Tibial artery (tissue), 4 donors: ENCODE data around the gene POT1.

Experiments
- DNase-seq, 2 donors: peaks; one replicate each; pipeline ENCODE4 v3.0.0-alpha.2; 2019
- H3K27ac ChIP-seq, 2 donors: fragments of 200-600 bp; sonication (generic) in 1 of 2; 1 replicate in 1 of 2; 2 replicates in 1 of 2; pipeline ENCODE4 v1.5.1; 2018 to 2019; ENCODE audit warnings: mild to moderate bottlenecking in 1 of 2
- H3K27me3 ChIP-seq, 2 donors: fragments of 200-600 bp; sonication (generic) in 1 of 2; one replicate each; pipeline versions ENCODE4 v1.5.1 to v1.6.0; 2016 to 2019
- H3K36me3 ChIP-seq, 3 donors: fragments of 200-600 bp; sonication (generic) in 2 of 3; one replicate each; pipeline ENCODE4 v1.5.1; 2016 to 2019; ENCODE audit warnings: mild to moderate bottlenecking in 2 of 3
- H3K4me1 ChIP-seq, 4 donors: fragments of 200-600 bp; sonication (generic) in 2 of 4; 1 replicate in 3 of 4; 2 replicates in 1 of 4; pipeline ENCODE4 v1.5.1; 2016 to 2019
- H3K4me3 ChIP-seq, 2 donors: fragments of 200-600 bp; sonication (generic) in 1 of 2; 1 replicate in 1 of 2; 2 replicates in 1 of 2; pipeline ENCODE4 v1.5.1; 2018 to 2019; ENCODE audit warnings: mild to moderate bottlenecking in 2 of 2
- H3K9me3 ChIP-seq, 3 donors: fragments of 200-600 bp; sonication (generic) in 1 of 3; one replicate each; pipeline ENCODE4 v1.5.1; 2016 to 2019
- intact Hi-C: fragments of 100-400 bp; cut with DNase I; formaldehyde crosslinking; loops from one replicate; pipeline ENCODE4 v1.15.0; 2023; ENCODE audit warnings: low total_unique reads
- TF ChIP-seq, protein P1 (sequence below), 2 experiments: fragments of 200-600 bp in 1 of 2; fragments of 450-650 bp in 1 of 2; IDR thresholded peaks; one replicate each; pipeline ENCODE4 v1.5.1; 2017 to 2019; ENCODE audit warnings: antibody characterized with exemption in 2 of 2, mild to moderate bottlenecking in 1 of 2, moderate library complexity in 1 of 2

Gene POT1

DNA sequence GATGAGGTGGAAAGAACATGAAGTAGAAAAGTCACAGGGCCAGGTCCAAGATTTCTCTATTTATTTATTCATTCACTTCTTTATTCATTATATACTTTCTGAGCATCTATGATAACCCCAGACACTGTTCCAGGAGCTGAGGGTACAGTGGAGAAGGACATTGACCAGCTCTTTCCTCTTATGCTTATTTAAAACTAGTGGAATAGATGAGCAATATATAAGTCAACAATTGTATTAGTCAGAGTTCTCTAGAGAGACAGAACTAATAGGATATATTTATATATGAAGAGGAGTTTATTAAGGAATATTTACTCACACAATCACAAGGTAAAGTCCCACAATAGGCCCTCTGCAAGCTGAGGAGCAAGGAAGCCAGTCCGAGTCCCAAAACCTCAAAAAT is 149.0 kb downstream of the POT1 start:
- TF ChIP-seq, protein P1, sequence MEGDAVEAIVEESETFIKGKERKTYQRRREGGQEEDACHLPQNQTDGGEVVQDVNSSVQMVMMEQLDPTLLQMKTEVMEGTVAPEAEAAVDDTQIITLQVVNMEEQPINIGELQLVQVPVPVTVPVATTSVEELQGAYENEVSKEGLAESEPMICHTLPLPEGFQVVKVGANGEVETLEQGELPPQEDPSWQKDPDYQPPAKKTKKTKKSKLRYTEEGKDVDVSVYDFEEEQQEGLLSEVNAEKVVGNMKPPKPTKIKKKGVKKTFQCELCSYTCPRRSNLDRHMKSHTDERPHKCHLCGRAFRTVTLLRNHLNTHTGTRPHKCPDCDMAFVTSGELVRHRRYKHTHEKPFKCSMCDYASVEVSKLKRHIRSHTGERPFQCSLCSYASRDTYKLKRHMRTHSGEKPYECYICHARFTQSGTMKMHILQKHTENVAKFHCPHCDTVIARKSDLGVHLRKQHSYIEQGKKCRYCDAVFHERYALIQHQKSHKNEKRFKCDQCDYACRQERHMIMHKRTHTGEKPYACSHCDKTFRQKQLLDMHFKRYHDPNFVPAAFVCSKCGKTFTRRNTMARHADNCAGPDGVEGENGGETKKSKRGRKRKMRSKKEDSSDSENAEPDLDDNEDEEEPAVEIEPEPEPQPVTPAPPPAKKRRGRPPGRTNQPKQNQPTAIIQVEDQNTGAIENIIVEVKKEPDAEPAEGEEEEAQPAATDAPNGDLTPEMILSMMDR (IDR thresholded peaks at IDR 0.05) = no peak
- Histone ChIP-seq H3K9me3 (no peaks in the 10 kb centered on the region), H3K4me1 (no peaks in the 10 kb centered on the region), H3K27ac (no peak overlapping the region), H3K27me3 (peaks cover 0 to 5% of the 10 kb centered on the region in 2 donors), H3K36me3 (no peaks in the 10 kb centered on the region), H3K4me3 (no peak overlapping the region)
- DNase-seq = no peak
- intact Hi-C loops = no loop called here

DNA sequence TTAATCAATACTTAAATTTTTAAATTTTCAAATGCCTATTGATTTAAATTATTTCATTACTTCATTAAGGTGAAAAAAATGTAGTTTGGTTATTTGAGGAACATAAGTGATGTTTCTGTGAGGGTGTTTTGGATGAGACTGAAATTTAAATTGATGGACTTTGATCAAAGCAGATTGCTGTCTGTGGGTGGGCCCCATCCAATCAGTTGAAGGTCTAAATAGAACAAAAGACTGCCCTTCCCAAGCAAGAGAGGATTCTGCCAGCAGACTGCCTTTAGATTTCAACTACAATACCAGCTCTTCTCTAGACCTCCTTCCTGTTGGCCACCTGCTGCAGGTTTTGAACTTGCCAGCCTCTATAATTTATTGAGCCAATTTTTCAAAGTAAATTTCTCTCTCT is 149.6 kb downstream of the POT1 start:
- Histone ChIP-seq H3K36me3 (no peaks in the 10 kb centered on the region), H3K9me3 (no peaks in the 10 kb centered on the region), H3K27ac (no peak overlapping the region), H3K4me1 (no peaks in the 10 kb centered on the region), H3K27me3 (peaks cover 0 to 5% of the 10 kb centered on the region in 2 donors), H3K4me3 (no peak overlapping the region)
- DNase-seq = no peak
- TF ChIP-seq, protein P1 (IDR thresholded peaks at IDR 0.05) = no peak
- intact Hi-C loops = no loop called here

DNA sequence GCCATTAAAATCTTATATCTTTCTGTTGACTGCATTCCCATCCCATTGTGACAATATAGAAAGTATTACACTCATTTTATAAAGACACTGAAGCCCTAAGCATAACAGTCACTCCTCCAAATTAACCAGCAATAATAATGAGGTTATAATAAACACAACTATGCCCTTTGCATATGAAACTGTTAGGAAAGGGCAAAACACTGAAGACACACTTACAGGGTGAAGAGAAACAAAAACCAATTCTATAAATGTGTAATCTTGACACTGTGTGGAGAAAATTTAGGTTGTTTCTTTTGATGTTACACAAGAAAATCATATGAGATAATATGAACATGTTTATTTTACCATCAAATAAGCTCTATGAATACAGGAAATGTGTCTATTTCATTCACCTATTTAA is 150.0 kb downstream of the POT1 start:
- peaks cover 0 to 5% of the 10 kb centered on the region in 2 donors for H3K27me3 ChIP-seq
- intact Hi-C loops = no loop called here
- TF ChIP-seq, protein P1 (IDR thresholded peaks at IDR 0.05) = no peak
- no peak overlapping the region for H3K27ac ChIP-seq
- H3K9me3 ChIP-seq = no peaks in the 10 kb centered on the region
- H3K4me3 ChIP-seq = no peak overlapping the region
- H3K36me3 ChIP-seq = no peaks in the 10 kb centered on the region
- H3K4me1 ChIP-seq = no peaks in the 10 kb centered on the region
- DNase-seq = no peak

DNA sequence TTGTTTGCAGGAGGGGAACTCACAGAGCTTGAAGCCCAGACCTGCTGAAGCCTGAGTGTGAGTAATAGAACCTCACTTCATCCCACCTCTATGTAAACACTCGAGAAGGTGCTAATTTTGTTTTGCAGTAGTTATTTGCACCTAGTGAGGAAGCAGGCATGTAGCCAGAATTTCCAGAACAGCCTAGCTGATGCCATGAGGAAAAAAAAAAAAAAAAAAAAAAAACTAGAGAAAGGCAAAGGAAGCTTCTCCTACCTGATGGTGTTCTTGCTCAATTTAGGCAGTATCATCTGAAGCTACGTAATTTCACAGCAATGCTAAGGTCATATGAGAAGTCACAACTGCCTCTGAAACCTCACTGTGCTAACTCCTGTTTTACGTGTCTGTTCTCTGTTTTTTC is 150.4 kb downstream of the POT1 start:
- TF ChIP-seq, protein P1 (IDR thresholded peaks at IDR 0.05) = no peak
- Histone ChIP-seq H3K9me3 (no peaks in the 10 kb centered on the region), H3K27ac (no peak overlapping the region), H3K4me1 (no peaks in the 10 kb centered on the region), H3K4me3 (no peak overlapping the region), H3K36me3 (no peaks in the 10 kb centered on the region), H3K27me3 (peaks cover 0 to 5% of the 10 kb centered on the region in 2 donors)
- DNase-seq = no peak
- intact Hi-C loops = no loop called here

DNA sequence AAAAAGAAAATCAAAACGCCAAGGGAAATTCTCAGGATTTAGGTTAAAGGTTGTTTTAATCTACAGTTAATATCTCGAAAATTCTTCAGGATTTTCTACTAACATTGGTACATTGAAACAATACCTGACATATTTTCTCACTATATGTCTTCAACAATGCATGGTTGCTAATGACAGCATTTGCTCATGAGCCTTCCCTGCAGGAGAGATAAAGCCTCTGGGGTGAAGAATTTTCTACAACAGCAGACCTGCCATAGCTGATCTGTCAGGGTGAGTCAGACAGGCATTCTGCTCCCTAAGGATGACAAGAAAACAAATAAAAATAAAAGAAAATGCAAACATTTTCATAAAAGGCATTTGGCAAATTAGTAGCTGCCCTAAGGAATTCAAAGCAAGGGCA is 152.4 kb downstream of the POT1 start:
- no peak for DNase-seq
- Histone ChIP-seq H3K4me3 (no peak overlapping the region), H3K36me3 (no peaks in the 10 kb centered on the region)

More for the DNA sequence above, 152.4 kb downstream of the POT1 start:
- TF ChIP-seq, protein P1 (IDR thresholded peaks at IDR 0.05) = no peak
- no peaks in the 10 kb centered on the region for H3K4me1 ChIP-seq
- no peak overlapping the region for H3K27ac ChIP-seq
- intact Hi-C loops = no loop called here
- no peaks in the 10 kb centered on the region for H3K9me3 ChIP-seq
- H3K27me3 ChIP-seq = peaks cover 0 to 5% of the 10 kb centered on the region in 2 donors
